H9 (cell line): ENCODE results near the gene RETREG3. TPM values are rescaled to one million over a fixed set of nuclear protein-coding genes. Genes with fewer than 3 reads are reported as not detected.

Source experiments
- DNase-seq: peaks from one replicate; pipeline ENCODE4 v3.0.0-alpha.2; 2017
- H2AFZ ChIP-seq: one replicate; pipeline ENCODE4 v1.6.1; 2013; ENCODE audit warnings: mild to moderate bottlenecking, low read length, control low read depth, moderate library complexity
- H2AK5ac ChIP-seq: 2 replicates; pipeline ENCODE4 v1.6.1; 2013; ENCODE audit warnings: low read length, control low read depth, mixed read lengths; ENCODE audit not compliant: insufficient read length
- H2BK120ac ChIP-seq: one replicate; pipeline ENCODE4 v1.6.1; 2013; ENCODE audit warnings: low read depth, mild to moderate bottlenecking, low read length, control low read depth, inconsistent platforms; ENCODE audit not compliant: poor library complexity, severe bottlenecking
- H2BK12ac ChIP-seq: 2 replicates; pipeline ENCODE4 v1.6.1; 2013; ENCODE audit warnings: low read length, control low read depth, mixed read lengths, low read depth; ENCODE audit not compliant: insufficient read length
- H2BK15ac ChIP-seq: 2 replicates; pipeline ENCODE4 v1.6.1; 2013; ENCODE audit warnings: low read depth, low read length, control low read depth
- H2BK20ac ChIP-seq: one replicate; pipeline ENCODE4 v1.6.1; 2013; ENCODE audit warnings: low read depth, mild to moderate bottlenecking, low read length, control low read depth, inconsistent platforms; ENCODE audit not compliant: poor library complexity, severe bottlenecking
- H2BK5ac ChIP-seq: 2 replicates; pipeline ENCODE4 v1.6.1; 2013; ENCODE audit warnings: low read length, control low read depth, mixed read lengths; ENCODE audit not compliant: insufficient read length
- H3K14ac ChIP-seq: 2 replicates; pipeline ENCODE4 v1.6.1; 2013; ENCODE audit warnings: low read length, control low read depth; ENCODE audit not compliant: insufficient read depth
- H3K18ac ChIP-seq: 2 replicates; pipeline ENCODE4 v1.6.1; 2013; ENCODE audit warnings: low read depth, mild to moderate bottlenecking, mixed read lengths, low read length, control low read depth; ENCODE audit not compliant: insufficient read length
- H3K23ac ChIP-seq: 2 replicates; pipeline ENCODE4 v1.6.1; 2013; ENCODE audit warnings: low read length, control low read depth, mixed read lengths, low read depth; ENCODE audit not compliant: insufficient read length
- H3K23me2 ChIP-seq: 2 replicates; pipeline ENCODE4 v1.6.1; 2013; ENCODE audit warnings: low read depth, mild to moderate bottlenecking, mixed read lengths, low read length, control low read depth; ENCODE audit not compliant: insufficient read length, poor library complexity, severe bottlenecking
- H3K27ac ChIP-seq: 2 replicates; pipeline ENCODE4 v1.5.1; 2013; ENCODE audit warnings: low read length, control low read depth, mixed read lengths, low read depth; ENCODE audit not compliant: insufficient read length
- H3K27me3 ChIP-seq: 2 replicates; pipeline ENCODE4 v1.6.1; 2013; ENCODE audit warnings: low read length, control low read depth, inconsistent platforms; ENCODE audit not compliant: insufficient read depth
- H3K4ac ChIP-seq: 2 replicates; pipeline ENCODE4 v1.6.1; 2013; ENCODE audit warnings: low read depth, mild to moderate bottlenecking, control low read depth, inconsistent platforms, low read length, moderate library complexity
- H3K4me1 ChIP-seq: 2 replicates; pipeline ENCODE4 v1.6.1; 2013; ENCODE audit warnings: low read length, control low read depth, inconsistent platforms; ENCODE audit not compliant: insufficient read depth
- H3K4me2 ChIP-seq: 2 replicates; pipeline ENCODE4 v1.6.1; 2013; ENCODE audit warnings: low read length, control low read depth, mixed read lengths; ENCODE audit not compliant: insufficient read length, insufficient read depth
- H3K56ac ChIP-seq: 2 replicates; pipeline ENCODE4 v1.6.1; 2013; ENCODE audit warnings: low read depth, mild to moderate bottlenecking, mixed read lengths, low read length, control low read depth; ENCODE audit not compliant: insufficient read length
- H3K79me1 ChIP-seq: 2 replicates; pipeline ENCODE4 v1.6.1; 2013; ENCODE audit warnings: low read depth, mild to moderate bottlenecking, moderate library complexity, low read length, control low read depth, inconsistent platforms; ENCODE audit not compliant: insufficient read depth, poor library complexity, severe bottlenecking
- H3K79me2 ChIP-seq: 2 replicates; pipeline ENCODE4 v1.6.1; 2013; ENCODE audit warnings: low read length, control low read depth, inconsistent platforms; ENCODE audit not compliant: insufficient read depth
- H3K9ac ChIP-seq: 2 replicates; pipeline ENCODE4 v1.6.1; 2013; ENCODE audit warnings: low read length, control low read depth, mixed read lengths; ENCODE audit not compliant: insufficient read length; ENCODE audit errors: extremely low read depth
- H3K9me3 ChIP-seq: one replicate; pipeline ENCODE4 v1.6.1; 2013; ENCODE audit warnings: low read depth, low read length, inconsistent platforms; ENCODE audit not compliant: control insufficient read depth
- H3T11ph ChIP-seq: one replicate; pipeline ENCODE4 v1.6.1; 2013; ENCODE audit warnings: mild to moderate bottlenecking, low read length, control low read depth, inconsistent platforms
- H4K20me1 ChIP-seq: one replicate; pipeline ENCODE4 v1.6.1; 2013; ENCODE audit not compliant: control insufficient read depth, insufficient read length, insufficient read depth
- H4K5ac ChIP-seq: 2 replicates; pipeline ENCODE4 v1.6.1; 2013; ENCODE audit warnings: low read depth, mild to moderate bottlenecking, mixed read lengths, low read length, control low read depth; ENCODE audit not compliant: insufficient read length
- H4K8ac ChIP-seq: replicated peaks from 2 replicates; pipeline ENCODE4 v1.6.1; 2013; ENCODE audit warnings: low read length, control low read depth, mixed read lengths, low read depth; ENCODE audit not compliant: insufficient read length
- H4K91ac ChIP-seq: 2 replicates; pipeline ENCODE4 v1.6.1; 2013; ENCODE audit warnings: low read depth, mild to moderate bottlenecking, moderate library complexity, mixed read lengths, low read length, control low read depth; ENCODE audit not compliant: insufficient read length
- H3K27ac Mint-ChIP-seq, 3 experiments: 2 replicates in 2 of 3; 3 replicates in 1 of 3; pipeline ENCODE4 v1.8.0; 2020 to 2021; ENCODE audit warnings: mixed read lengths in 3 of 3, mild to moderate bottlenecking in 1 of 3, moderate library complexity in 1 of 3
- H3K27me3 Mint-ChIP-seq: 2 replicates; pipeline ENCODE4 v1.8.0; 2021; ENCODE audit warnings: low read depth, mild to moderate bottlenecking, moderate library complexity, mixed read lengths
- H3K36me3 Mint-ChIP-seq, 3 experiments: 2 replicates in 2 of 3; 3 replicates in 1 of 3; pipeline ENCODE4 v1.8.0; 2020 to 2021; ENCODE audit warnings: low read depth in 3 of 3, mixed read lengths in 3 of 3; ENCODE audit not compliant: insufficient read depth in 1 of 3
- H3K4me1 Mint-ChIP-seq, 2 experiments: 2 replicates each; pipeline ENCODE4 v1.8.0; 2020; ENCODE audit warnings: mixed read lengths in 2 of 2
- H3K4me3 Mint-ChIP-seq, 2 experiments: 2 replicates in 1 of 2; 3 replicates in 1 of 2; pipeline ENCODE4 v1.8.0; 2020 to 2021; ENCODE audit warnings: mild to moderate bottlenecking in 2 of 2, mixed read lengths in 2 of 2, moderate library complexity in 1 of 2
- H3K9me3 Mint-ChIP-seq, 2 experiments: 2 replicates in 1 of 2; 3 replicates in 1 of 2; pipeline ENCODE4 v1.8.0; 2020; ENCODE audit warnings: mild to moderate bottlenecking in 2 of 2, mixed read lengths in 2 of 2, moderate library complexity in 1 of 2
- CTCF ChIP-seq: fragments of 200-600 bp; sonication (generic); conservative IDR thresholded peaks from 3 replicates; pipeline ENCODE4 v1.8.0; 2021; ENCODE audit warnings: antibody characterized with exemption, mild to moderate bottlenecking
- WGBS: extraction: QIAGEN DNeasy Blood & Tissue Kit; methylation state at CpG from one replicate; pipeline ENCODE4 v1.1.7; 2013; ENCODE audit warnings: missing lambda C conversion rate, low lambda C conversion rate, mixed read lengths; ENCODE audit not compliant: insufficient read length; ENCODE audit errors: extremely low coverage; 5-methylcytosine and 5-hydroxymethylcytosine counted together
- total RNA-seq: library from RNA; stranded (reverse); gene quantifications from 2 replicates; pipeline ENCODE4 v1.2.1, GENCODE V29; 2021

The RETREG3 gene
- total RNA-seq, 1 experiment from 2014 or later = 47.3 TPM

DNA sequence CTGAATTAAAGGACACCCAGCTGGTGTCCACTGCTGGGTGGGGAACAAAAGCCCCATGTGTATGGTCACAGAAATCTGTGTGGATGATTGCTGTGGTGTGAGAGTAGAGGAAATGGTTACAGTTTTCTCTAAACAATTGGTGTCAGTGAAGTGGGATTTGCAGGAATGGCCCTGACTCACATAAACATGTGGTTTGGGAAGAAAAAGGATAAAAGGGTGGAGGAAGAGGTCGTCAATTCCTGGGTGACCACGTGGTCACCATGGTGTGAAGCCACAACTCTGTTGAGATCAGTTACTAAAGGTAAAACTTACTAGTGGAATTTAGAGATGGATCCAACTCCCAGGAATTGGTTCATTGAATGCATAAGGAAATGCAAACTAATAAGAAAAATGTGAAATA is 46.4 kb upstream of the RETREG3 start:
- no peak overlapping the region for H3T11ph ChIP-seq
- no peak for DNase-seq
- no peak overlapping the region for H3K23ac ChIP-seq
- H3K14ac ChIP-seq = no peak overlapping the region
- Mint-ChIP-seq H3K4me3 (no peak overlapping the region), H3K27ac (peak overlapping the region in 1 of 3 experiments; percentile 7; a peak in 1 of 7 replicates), H3K9me3 (peaks cover 0 to 6% of the 10 kb centered on the region in 2 experiments; a peak in 2 of 5 replicates), H3K27me3 (peaks cover 6% of the 10 kb centered on the region), H3K4me1 (peaks cover 15 to 24% of the 10 kb centered on the region in 2 experiments), H3K36me3 (peaks cover 2 to 8% (median 3%) of the 10 kb centered on the region in 3 experiments; a peak in 5 of 7 replicates)
- H3K27me3 ChIP-seq = no peaks in the 10 kb centered on the region
- no peak overlapping the region for H3K18ac ChIP-seq
- H3K27ac ChIP-seq = no peak overlapping the region
- no peak overlapping the region for H3K9ac ChIP-seq
- no CpG with 5 or more reads among the region's 2 CpGs for WGBS
- no peak overlapping the region for H2BK15ac ChIP-seq
- no peak overlapping the region for H3K4me2 ChIP-seq
- H3K4me1 ChIP-seq = no peaks in the 10 kb centered on the region; the same call in 1 of the 2 replicates
- no peak overlapping the region for H4K5ac ChIP-seq
- H3K9me3 ChIP-seq = no peaks in the 10 kb centered on the region
- no peaks in the 10 kb centered on the region for H3K79me1 ChIP-seq
- no peak overlapping the region for H4K8ac ChIP-seq
- H3K4ac ChIP-seq = no peak overlapping the region
- no peak overlapping the region for H2BK5ac ChIP-seq
- no peaks in the 10 kb centered on the region for H3K79me2 ChIP-seq
- TF ChIP-seq CTCF = no peak
- H4K91ac ChIP-seq = no peak overlapping the region
- H2AK5ac ChIP-seq = no peak overlapping the region
- H2BK120ac ChIP-seq = no peak overlapping the region
- no peak overlapping the region for H2BK12ac ChIP-seq
- H3K23me2 ChIP-seq = peaks cover 10% of the 10 kb centered on the region
- no peak overlapping the region for H2BK20ac ChIP-seq
- no peak overlapping the region for H2AFZ ChIP-seq
- no peak overlapping the region for H3K56ac ChIP-seq
- H4K20me1 ChIP-seq = no peaks in the 10 kb centered on the region
